GM18951 (cell line): Measurements from ENCODE around the gene ERN1.

Experiments used
- POLR2A ChIP-seq: IDR thresholded peaks from 4 replicates; pipeline ENCODE4 v1.6.1; 2011; ENCODE audit warnings: mild to moderate bottlenecking; ENCODE audit not compliant: insufficient read length, insufficient read depth; ENCODE audit errors: extremely low read depth
- in situ Hi-C: fragments of 300-500 bp; cut with MboI; formaldehyde crosslinking; loops from one replicate; pipeline ENCODE4 v1.12.0; 2022; ENCODE audit warnings: low sequenced_read_pairs, mixed read lengths, inconsistent platforms; ENCODE audit not compliant: unreplicated experiment

ERN1 gene

DNA sequence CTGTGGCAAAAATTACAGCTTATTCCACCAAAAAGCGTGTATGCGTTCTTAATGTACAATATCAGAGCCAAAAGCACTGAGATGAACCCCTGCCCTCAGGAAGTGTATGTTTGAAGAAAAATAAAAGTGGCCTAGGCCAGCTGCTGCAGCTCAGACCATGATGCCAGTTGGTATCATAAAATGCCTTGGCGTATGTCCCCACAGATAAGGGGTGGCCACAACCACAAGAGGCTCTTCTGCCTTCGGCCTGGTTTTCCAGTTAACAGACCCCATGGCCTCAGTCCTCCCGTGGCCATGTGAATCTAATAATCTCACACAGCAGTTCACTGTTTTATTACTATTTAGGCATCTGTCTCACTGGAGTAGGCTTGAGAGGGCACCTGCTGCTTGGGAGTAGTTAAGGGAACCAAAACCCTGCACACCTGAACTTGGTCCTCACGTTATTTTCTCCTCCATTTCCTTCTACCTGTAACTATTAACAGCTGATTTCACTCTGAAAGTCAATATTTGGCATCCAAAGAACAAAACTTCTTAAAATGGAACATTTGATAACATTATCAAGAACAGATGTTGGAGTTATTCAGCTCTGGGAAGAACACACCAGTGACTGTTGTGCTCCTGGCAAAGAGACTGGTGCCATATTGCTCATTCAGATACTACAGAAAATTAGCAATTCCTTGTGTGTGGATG is 34.8 kb upstream of the ERN1 start:
- in situ Hi-C loops = no loop called here
- no peak for TF ChIP-seq POLR2A

- in situ Hi-C loops = no loop called here
These were observed 33.5 kb upstream of the ERN1 start for GRCh38 chr17:64163468-64163867.

GRCh38 chr17:64162554-64162953 is 32.6 kb upstream of the ERN1 start:
- in situ Hi-C loops = no loop called here
- TF ChIP-seq POLR2A = no peak

More at GRCh38 chr17:64163468-64163867, 33.5 kb upstream of the ERN1 start:
- TF ChIP-seq POLR2A = no peak

DNA sequence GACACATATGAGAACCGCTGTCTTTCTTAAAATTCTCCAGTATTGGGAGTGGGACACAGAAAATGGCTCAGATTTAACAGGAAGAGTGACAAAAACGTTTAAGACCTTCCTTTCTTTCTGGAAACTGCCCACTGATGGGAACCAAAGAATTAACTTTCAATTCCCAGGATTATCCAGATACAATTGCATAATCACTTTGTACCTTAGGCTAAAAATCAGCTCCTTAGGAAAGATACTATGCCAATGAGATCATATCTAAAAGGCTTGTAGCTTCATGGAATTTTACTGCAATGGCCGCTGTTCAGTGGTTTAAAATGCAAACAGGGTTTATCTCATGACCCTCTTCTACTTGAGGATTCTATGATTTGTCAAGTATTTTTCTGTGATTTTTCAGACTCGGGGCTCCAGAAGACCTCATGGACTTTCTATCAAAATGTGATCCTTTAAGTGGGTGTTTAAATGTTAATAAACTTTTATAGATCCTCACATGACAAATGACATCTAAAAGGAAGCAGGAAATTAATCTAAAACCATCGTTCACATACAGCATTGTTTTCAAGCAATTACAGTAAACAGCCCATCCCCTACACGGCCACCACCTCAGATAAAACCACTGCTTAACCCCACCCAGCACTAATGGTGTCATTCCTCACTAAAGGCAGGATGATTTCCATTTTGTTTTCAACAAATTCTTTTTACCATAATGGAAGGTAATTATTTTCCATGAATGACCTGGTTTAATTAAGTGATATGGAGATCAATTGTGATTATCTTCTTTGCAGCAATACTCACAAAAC is 31.6 kb upstream of the ERN1 start:
- in situ Hi-C loops = no loop called here

DNA sequence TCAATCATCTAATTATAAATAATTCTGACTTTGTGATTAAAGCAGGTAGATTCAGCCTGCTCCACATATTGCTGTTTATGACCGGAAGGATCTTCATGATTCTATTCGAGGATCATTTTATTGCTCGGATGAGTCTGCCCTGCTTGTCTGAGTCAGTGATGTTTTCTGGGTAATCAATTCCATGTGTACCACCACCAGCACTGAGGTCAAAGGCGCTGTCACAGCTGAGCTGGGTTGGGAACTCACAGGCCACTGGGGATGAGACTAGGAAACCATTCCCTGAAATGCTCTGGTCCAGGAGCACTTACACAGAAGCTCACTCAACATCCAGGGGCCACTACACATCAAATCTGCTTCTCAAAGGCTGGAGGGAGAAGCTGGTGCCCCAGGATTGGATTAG is 30.4 kb upstream of the ERN1 start:
- in situ Hi-C loops = no loop called here
- no peak for TF ChIP-seq POLR2A

More for the DNA sequence above, 31.6 kb upstream of the ERN1 start:
- no peak for TF ChIP-seq POLR2A

GRCh38 chr17:64158831-64159590 is 29.1 kb upstream of the ERN1 start:
- TF ChIP-seq POLR2A = no peak
- in situ Hi-C loops = no loop called here

DNA sequence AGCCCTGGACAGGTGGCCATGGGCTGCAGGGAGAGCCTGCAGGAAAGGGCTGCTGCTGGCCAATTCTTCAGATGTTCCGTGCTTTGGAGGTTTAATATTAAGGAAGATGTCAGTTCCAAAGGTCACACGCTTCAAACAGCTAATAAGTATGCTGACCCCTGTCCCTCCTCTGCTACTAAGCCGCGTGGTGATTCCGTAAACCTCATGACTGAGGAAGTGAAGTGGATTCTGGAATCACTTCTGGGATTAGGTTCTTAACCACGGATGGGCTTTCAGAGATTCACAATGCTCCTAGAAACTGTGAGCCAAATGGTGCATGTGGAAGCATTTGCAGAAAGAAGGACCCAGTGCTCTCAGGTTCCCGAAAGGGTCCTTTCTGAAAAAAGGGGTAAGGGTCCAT is 28.5 kb upstream of the ERN1 start:
- in situ Hi-C loops = no loop called here
- no peak for TF ChIP-seq POLR2A

DNA sequence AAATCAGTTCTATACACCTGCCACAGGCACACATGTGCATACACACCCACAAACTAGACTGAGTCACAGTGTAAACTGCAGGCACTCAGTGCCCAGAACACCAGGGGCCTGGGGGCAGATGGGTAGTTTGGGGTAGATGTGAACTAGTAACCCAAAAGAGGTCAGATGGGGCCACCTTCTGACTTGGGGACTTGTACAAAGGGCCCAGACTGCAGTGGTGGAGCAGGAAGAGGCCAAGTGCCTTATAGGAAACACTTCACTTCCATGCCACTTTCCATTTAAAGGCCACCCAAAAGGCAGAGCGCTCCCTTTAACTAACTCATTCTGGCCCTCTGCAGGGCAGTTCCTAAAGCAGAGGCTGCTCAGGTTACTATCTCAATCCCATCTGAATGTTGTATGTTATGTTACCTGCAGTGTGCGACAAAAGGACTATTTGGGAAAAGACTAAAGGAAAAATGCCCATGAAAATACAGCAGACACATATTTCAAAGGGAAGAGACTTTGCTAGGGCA is 27.8 kb upstream of the ERN1 start:
- in situ Hi-C loops = no loop called here
- no peak for TF ChIP-seq POLR2A

DNA sequence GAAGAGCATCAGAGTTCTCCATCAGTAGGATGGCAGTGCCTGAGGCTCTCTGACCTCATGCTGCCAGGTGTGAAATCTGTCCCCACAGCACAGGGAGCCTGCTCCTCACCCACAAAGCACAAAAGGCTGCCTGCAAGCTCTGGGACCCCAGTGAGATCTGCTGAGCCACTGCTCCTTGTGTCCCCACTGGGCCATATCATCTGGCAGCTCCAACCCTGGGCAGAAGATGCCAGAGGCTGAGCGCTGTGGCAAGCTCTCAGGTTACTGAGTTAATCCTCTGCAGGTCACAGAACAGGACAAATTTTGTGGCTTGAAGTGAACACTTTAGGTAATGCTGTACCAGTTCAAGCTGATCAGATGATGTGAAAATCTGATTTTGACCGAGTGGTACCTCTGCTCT is 26.7 kb upstream of the ERN1 start:
- TF ChIP-seq POLR2A = no peak
- in situ Hi-C loops = no loop called here

GRCh38 chr17:64155751-64156544 is 26.0 kb upstream of the ERN1 start:
- in situ Hi-C loops = no loop called here

GRCh38 chr17:64155129-64155528 is 25.2 kb upstream of the ERN1 start:
- in situ Hi-C loops = no loop called here
- TF ChIP-seq POLR2A = no peak

More at GRCh38 chr17:64155751-64156544, 26.0 kb upstream of the ERN1 start:
- TF ChIP-seq POLR2A = no peak

GRCh38 chr17:64154717-64155116 is 24.8 kb upstream of the ERN1 start:
- in situ Hi-C loops = no loop called here
- TF ChIP-seq POLR2A = no peak
